ENCODE data around the gene RPL36AL. TPM values are rescaled to one million over a fixed set of nuclear protein-coding genes. Genes with fewer than 3 reads are reported as not detected.

RPL36AL gene
- total RNA-seq, 1 experiment from 2014 or later: 408 TPM

DNA sequence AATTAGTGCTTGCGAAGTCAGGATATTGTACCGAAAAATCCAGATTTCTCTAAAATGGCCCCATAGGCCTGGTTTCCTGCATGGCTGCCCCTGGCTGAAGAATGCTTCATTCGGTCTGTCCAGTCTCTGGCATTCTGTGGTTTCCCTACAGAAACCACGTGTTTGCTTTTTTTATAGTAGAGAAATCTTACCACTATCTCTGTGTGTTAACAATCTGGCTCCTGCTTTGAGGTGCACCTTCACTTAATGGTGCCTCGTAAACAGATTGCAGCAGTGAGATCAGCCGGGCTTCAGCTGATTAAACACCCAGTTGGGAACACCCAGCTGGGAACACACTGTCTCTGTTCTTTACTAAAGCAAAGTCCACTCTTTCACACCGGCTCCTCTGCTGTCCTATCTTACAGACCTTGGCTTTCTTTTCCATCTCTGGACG lies 21.3 kb upstream of the RPL36AL start:
- Histone ChIP-seq H3K9me2 (replicated peaks; ENCODE audit: low read length) (no peaks in the 10 kb centered on the region), H3K27ac (ENCODE audit: low read length) (peak overlapping the region; percentile 17; the same call in 1 of the 2 replicates), H4K20me1 (ENCODE audit: low read length) (0 out of 2 replicates have a peak, but pooled peaks cover 2% of the 10 kb centered on the region), H3K79me2 (ENCODE audit: low read length) (peaks cover 60% of the 10 kb centered on the region), H3K36me3 (ENCODE audit: low read depth, low read length) (peaks cover 25% of the 10 kb centered on the region), H3F3A (ENCODE audit: low read length, unreplicated experiment) (no peaks in the 10 kb centered on the region), H3K9ac (ENCODE audit: low read length) (no peak overlapping the region), H3K4me2 (ENCODE audit: low read length) (peak overlapping the region; percentile 12; the same call in 1 of the 2 replicates), H3K4me1 (ENCODE audit: insufficient read depth, low read length) (peaks cover 21% of the 10 kb centered on the region; the same call in 1 of the 2 replicates), H3K9me3 (ENCODE audit: low read length) (no peaks in the 10 kb centered on the region), H3K27me3 (ENCODE audit: low read length) (no peaks in the 10 kb centered on the region), H2AFZ (ENCODE audit: low read length) (peak overlapping the region; percentile 10), H3K4me3 (ENCODE audit: low read length) (no peak overlapping the region)
- POLR2A ChIA-PET (ENCODE audit: unreplicated experiment): interaction anchor here (0.6 to 0.7 kb wide), 2 partner anchors 12 to 68 kb away, joined by 3 to 5 read pairs; no protein-coding TSS in a partner anchor
- TF ChIP-seq, protein P1, sequence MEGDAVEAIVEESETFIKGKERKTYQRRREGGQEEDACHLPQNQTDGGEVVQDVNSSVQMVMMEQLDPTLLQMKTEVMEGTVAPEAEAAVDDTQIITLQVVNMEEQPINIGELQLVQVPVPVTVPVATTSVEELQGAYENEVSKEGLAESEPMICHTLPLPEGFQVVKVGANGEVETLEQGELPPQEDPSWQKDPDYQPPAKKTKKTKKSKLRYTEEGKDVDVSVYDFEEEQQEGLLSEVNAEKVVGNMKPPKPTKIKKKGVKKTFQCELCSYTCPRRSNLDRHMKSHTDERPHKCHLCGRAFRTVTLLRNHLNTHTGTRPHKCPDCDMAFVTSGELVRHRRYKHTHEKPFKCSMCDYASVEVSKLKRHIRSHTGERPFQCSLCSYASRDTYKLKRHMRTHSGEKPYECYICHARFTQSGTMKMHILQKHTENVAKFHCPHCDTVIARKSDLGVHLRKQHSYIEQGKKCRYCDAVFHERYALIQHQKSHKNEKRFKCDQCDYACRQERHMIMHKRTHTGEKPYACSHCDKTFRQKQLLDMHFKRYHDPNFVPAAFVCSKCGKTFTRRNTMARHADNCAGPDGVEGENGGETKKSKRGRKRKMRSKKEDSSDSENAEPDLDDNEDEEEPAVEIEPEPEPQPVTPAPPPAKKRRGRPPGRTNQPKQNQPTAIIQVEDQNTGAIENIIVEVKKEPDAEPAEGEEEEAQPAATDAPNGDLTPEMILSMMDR (conservative IDR thresholded peaks at IDR 0.05; ENCODE audit: low read depth, low read length): no peak
- TF ChIP-seq EZH2phosphoT487 (IDR thresholded peaks at IDR 0.05; ENCODE audit: borderline replicate concordance, low read length): no peak
- no peak for TF ChIP-seq EZH2 (IDR thresholded peaks at IDR 0.05; ENCODE audit: low read length, unreplicated experiment)
- intact Hi-C loops (cut with micrococcal nuclease): loop anchor here (2.0 kb wide), 1 partner anchor 19 kb away; no protein-coding TSS in a partner anchor
- BruUV-seq (replicated peaks): no TSS peak
- CTCF ChIA-PET: interaction anchor here (0.5 kb wide), 1 partner anchor 131 kb away, joined by 3 read pairs; no protein-coding TSS in a partner anchor
- DNase-seq: peak; percentile 46
- ATAC-seq: peak; percentile 91

DNA sequence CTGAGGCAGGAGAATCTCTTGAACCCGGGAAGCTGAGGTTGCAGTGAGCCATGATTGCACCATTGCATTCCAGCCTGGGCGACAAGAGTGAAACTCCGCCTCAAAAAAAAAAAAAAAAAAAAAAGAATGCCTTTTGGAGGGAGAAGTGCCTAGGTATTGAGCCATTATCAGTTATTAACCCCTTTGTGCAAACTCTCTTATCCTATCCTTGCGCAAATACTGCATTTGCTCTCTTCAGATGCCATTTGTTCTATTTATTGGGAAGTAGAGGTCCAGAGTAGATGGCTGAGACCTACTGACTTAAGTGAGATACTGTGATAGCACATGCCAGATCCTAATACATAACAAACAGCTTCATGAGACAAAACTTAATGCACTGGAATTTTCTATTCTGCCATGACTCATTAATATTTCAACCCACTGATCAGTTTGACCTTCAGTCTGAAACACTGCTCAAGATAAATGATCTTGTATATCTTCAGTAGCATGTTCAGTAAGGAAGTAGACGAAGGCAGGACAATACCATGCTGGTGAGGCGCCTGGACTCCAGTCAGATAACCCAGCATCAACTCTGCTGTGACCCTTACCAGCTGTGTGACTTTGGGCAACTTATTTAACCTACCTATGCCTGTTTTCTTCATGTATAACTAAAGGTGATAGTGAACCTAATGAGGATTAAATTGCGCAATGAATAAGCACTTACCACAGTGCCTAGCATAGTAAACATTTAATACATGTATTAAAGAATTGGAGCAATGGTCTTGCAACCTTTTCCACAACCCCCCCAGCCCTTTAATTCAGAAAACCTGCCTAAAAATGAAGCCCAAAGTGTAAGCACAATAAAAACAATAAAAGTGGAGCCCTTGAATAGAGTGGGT lies 20.4 kb upstream of the RPL36AL start:
- CTCF ChIA-PET: no interaction called here
- intact Hi-C loops (cut with micrococcal nuclease): loop anchor here (2.0 kb wide), 1 partner anchor 20 kb away; no protein-coding TSS in a partner anchor

More for the DNA sequence above, 20.4 kb upstream of the RPL36AL start:
- Histone ChIP-seq H3K9me2 (replicated peaks; ENCODE audit: low read length) (no peaks in the 10 kb centered on the region), H3K4me2 (ENCODE audit: low read length) (no peak overlapping the region; the same call in 1 of the 2 replicates), H3K9ac (ENCODE audit: low read length) (no peak overlapping the region), H2AFZ (ENCODE audit: low read length) (no peak overlapping the region), H3F3A (ENCODE audit: low read length, unreplicated experiment) (no peaks in the 10 kb centered on the region), H3K36me3 (ENCODE audit: low read depth, low read length) (peaks cover 26% of the 10 kb centered on the region), H3K27ac (ENCODE audit: low read length) (peak overlapping the region; percentile 17; the same call in 1 of the 2 replicates), H3K4me1 (ENCODE audit: insufficient read depth, low read length) (peaks cover 30% of the 10 kb centered on the region; the same call in 1 of the 2 replicates), H3K9me3 (ENCODE audit: low read length) (no peaks in the 10 kb centered on the region), H3K27me3 (ENCODE audit: low read length) (no peaks in the 10 kb centered on the region), H4K20me1 (ENCODE audit: low read length) (0 out of 2 replicates have a peak, but pooled peaks cover 4% of the 10 kb centered on the region), H3K4me3 (ENCODE audit: low read length) (no peak overlapping the region), H3K79me2 (ENCODE audit: low read length) (peaks cover 66% of the 10 kb centered on the region)
- BruUV-seq (replicated peaks): no TSS peak
- POLR2A ChIA-PET (ENCODE audit: unreplicated experiment): no interaction called here
- DNase-seq (no peak), ATAC-seq (no peak)
- TF ChIP-seq EZH2 (IDR thresholded peaks at IDR 0.05; ENCODE audit: low read length, unreplicated experiment): no peak
- TF ChIP-seq, protein P1 (conservative IDR thresholded peaks at IDR 0.05; ENCODE audit: low read depth, low read length): no peak
- TF ChIP-seq EZH2phosphoT487 (IDR thresholded peaks at IDR 0.05; ENCODE audit: borderline replicate concordance, low read length): no peak

All from PC-3 (cell line).